K562 (cell line): ENCODE data around the gene TJP2. TPM values are rescaled to one million over a fixed set of nuclear protein-coding genes. Genes with fewer than 3 reads are reported as not detected.

ENCODE experiments used
- ARID1B ChIP-seq: fragments of 450-650 bp; IDR thresholded peaks from 2 replicates; pipeline ENCODE4 v1.6.1; 2016; ENCODE audit warnings: antibody characterized with exemption, mild to moderate bottlenecking, inconsistent platforms
- DMBX1 ChIP-seq: fragments of 250-450 bp; sonication (Bioruptor Pico); IDR thresholded peaks from 2 replicates; pipeline ENCODE4 v1.8.0; 2022; ENCODE audit warnings: inconsistent platforms, mild to moderate bottlenecking, moderate library complexity, borderline replicate concordance
- HIVEP1 ChIP-seq: fragments of 250-450 bp; sonication (Bioruptor Pico); IDR thresholded peaks from 2 replicates; pipeline ENCODE4 v1.4.0; 2020; ENCODE audit warnings: mild to moderate bottlenecking
- ILK ChIP-seq: fragments of 450-650 bp; IDR thresholded peaks from 2 replicates; pipeline ENCODE4 v1.6.1; 2016; ENCODE audit warnings: missing genetic modification characterization, low read depth, mild to moderate bottlenecking, missing compliant biosample characterization, moderate library complexity, borderline replicate concordance
- KLF6 ChIP-seq: fragments of 250-450 bp; sonication (Bioruptor Pico); IDR thresholded peaks from 2 replicates; pipeline ENCODE4 v1.4.0; 2020; ENCODE audit warnings: mild to moderate bottlenecking, moderate library complexity, borderline replicate concordance
- MCM7 ChIP-seq, 2 experiments: fragments of 450-650 bp; IDR thresholded peaks; 2 replicates each; pipeline ENCODE4 v1.6.1; 2016 to 2018
- NCOA1 ChIP-seq: fragments of 450-650 bp; IDR thresholded peaks from 2 replicates; pipeline ENCODE4 v1.6.1; 2016; ENCODE audit warnings: low read depth
- NFE2L1 ChIP-seq: fragments of 450-650 bp; IDR thresholded peaks from 2 replicates; pipeline ENCODE4 v1.6.1; 2016; ENCODE audit warnings: missing genetic modification characterization, low read depth, mild to moderate bottlenecking, missing compliant biosample characterization, moderate library complexity, borderline replicate concordance
- PHF21A ChIP-seq: fragments of 450-650 bp; IDR thresholded peaks from 2 replicates; pipeline ENCODE4 v1.6.1; 2017; ENCODE audit warnings: low read depth, borderline replicate concordance
- PYGO2 ChIP-seq: fragments of 450-650 bp; IDR thresholded peaks from 2 replicates; pipeline ENCODE4 v1.6.1; 2016; ENCODE audit warnings: mild to moderate bottlenecking, missing genetic modification characterization, moderate library complexity, missing compliant biosample characterization
- SAFB2 ChIP-seq: fragments of 200-400 bp; formaldehyde crosslinking; IDR thresholded peaks from 2 replicates; pipeline ENCODE4 v1.6.1; 2018; ENCODE audit warnings: borderline replicate concordance, low read length, low read depth, moderate library complexity; ENCODE audit not compliant: severe bottlenecking
- TEAD1 ChIP-seq, 2 experiments: fragments of 450-650 bp in 1 of 2; sonication (generic) in 1 of 2; formaldehyde crosslinking; IDR thresholded peaks; 2 replicates each; pipeline versions ENCODE4 v1.4.0 to v1.8.0; 2020 to 2022; ENCODE audit warnings: mild to moderate bottlenecking in 2 of 2, missing genetic modification reagents in 1 of 2
- polyA plus RNA-seq, 8 experiments: library from polyadenylated mRNA; depleted of rRNA in 4 of 8; stranded (reverse) in 5 of 8; unstranded in 3 of 8; fragments of >200 nt; fragmentation: Nextera tagmentation in 2 of 8; fragmentation: Illumina TruSeq in 1 of 8; extraction: Ambion mirVana in 2 of 8; extraction: Trizol in 1 of 8; gene quantifications; 2 replicates each; pipeline versions ENCODE4 v1.2.1 to v1.2.3, GENCODE V29; 2011 to 2014; ENCODE audit warnings: inconsistent platforms in 1 of 8, missing spikeins in 1 of 8
- total RNA-seq, 7 experiments: library from RNA; depleted of rRNA in 6 of 7; stranded (reverse); fragments of >200 nt in 6 of 7; fragmentation: Illumina TruSeq in 2 of 7; extraction: Trizol in 2 of 7; gene quantifications; 2 replicates each; pipeline versions ENCODE4 v1.2.1 to v1.2.3, GENCODE V29; 2011 to 2021; ENCODE audit warnings: low replicate concordance in 1 of 7
- TF ChIP-seq, protein P1 (sequence below): fragments of 200-400 bp; formaldehyde crosslinking; IDR thresholded peaks from 2 replicates; pipeline ENCODE4 v1.6.1; 2017; ENCODE audit warnings: mild to moderate bottlenecking, low read depth, low read length, moderate library complexity
- TF ChIP-seq, protein P2 (sequence below), 2 experiments: fragments of 450-650 bp; IDR thresholded peaks; 2 replicates each; pipeline ENCODE4 v1.6.1; 2016; ENCODE audit warnings: mild to moderate bottlenecking in 2 of 2, borderline replicate concordance in 1 of 2, low read depth in 1 of 2, moderate library complexity in 1 of 2
- TF ChIP-seq, protein P3 (sequence below): IDR thresholded peaks from 2 replicates; pipeline ENCODE4 v1.6.1; 2014; ENCODE audit warnings: antibody characterized with exemption

Gene TJP2
- total and polyA plus RNA-seq, 9 of the 15 experiments (the other 6 are each of a cell fraction or from before 2014, with no cell fraction given) = 4.0 to 24.1 (median 16.8) TPM

DNA sequence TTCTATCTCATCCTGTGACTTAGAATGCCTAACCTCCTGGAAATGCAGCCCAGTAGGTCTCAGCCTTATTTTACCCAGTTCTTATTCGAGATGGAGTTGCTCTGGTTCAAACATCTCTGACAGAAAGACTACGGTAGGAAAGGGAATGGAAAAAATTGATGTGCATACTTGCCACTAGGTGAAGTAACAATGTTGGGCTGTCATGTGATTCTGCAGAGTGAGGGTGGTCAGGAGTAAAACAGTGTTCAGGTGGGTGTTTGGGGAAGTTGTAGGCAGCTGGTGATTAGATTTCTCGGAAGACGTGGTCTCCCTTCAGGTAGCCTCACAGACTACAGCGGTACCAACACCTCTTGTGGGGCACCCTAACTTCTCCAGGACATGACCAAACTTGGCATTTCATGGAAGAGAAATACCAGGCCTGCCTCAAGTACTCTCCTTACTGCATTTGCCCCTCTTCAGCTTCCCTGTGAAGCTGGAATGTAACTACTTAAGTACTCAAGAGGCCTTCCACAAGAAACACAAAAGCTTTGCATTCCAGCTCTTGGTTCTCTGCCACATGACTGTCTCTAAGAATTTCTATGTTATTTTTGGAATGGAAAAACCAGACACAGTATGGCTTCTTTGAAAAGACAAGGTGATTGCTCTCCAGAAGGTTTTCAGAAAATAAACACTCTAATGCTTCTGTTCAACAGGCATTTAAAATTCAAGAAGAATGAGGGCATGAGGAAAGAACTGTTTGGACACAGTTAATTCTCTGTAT is 133.5 kb downstream of the TJP2 start (continued):
- TF ChIP-seq ARID1B (no peak), PYGO2 (tag) (peak; percentile 90), DMBX1 (no peak), PHF21A (no peak), KLF6 (CRISPR knock-in tag) (no peak; the same call in 1 of the 2 replicates), NFE2L1 (tag) (no peak), SAFB2 (no peak), MCM7 (IDR thresholded peaks at IDR 0.05) (no peak), HIVEP1 (CRISPR knock-in tag) (0 out of 2 replicates have a peak, but pooled peaks have one; percentile 54), ILK (tag) (no peak), NCOA1 (no peak), TEAD1 (CRISPR knock-in tag; IDR thresholded peaks at IDR 0.05) (peak in 1 of 2 experiments; percentile 81; a peak in 2 of 4 replicates)
- TF ChIP-seq, protein P1, sequence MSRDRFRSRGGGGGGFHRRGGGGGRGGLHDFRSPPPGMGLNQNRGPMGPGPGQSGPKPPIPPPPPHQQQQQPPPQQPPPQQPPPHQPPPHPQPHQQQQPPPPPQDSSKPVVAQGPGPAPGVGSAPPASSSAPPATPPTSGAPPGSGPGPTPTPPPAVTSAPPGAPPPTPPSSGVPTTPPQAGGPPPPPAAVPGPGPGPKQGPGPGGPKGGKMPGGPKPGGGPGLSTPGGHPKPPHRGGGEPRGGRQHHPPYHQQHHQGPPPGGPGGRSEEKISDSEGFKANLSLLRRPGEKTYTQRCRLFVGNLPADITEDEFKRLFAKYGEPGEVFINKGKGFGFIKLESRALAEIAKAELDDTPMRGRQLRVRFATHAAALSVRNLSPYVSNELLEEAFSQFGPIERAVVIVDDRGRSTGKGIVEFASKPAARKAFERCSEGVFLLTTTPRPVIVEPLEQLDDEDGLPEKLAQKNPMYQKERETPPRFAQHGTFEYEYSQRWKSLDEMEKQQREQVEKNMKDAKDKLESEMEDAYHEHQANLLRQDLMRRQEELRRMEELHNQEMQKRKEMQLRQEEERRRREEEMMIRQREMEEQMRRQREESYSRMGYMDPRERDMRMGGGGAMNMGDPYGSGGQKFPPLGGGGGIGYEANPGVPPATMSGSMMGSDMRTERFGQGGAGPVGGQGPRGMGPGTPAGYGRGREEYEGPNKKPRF = no peak
- TF ChIP-seq, protein P2, sequence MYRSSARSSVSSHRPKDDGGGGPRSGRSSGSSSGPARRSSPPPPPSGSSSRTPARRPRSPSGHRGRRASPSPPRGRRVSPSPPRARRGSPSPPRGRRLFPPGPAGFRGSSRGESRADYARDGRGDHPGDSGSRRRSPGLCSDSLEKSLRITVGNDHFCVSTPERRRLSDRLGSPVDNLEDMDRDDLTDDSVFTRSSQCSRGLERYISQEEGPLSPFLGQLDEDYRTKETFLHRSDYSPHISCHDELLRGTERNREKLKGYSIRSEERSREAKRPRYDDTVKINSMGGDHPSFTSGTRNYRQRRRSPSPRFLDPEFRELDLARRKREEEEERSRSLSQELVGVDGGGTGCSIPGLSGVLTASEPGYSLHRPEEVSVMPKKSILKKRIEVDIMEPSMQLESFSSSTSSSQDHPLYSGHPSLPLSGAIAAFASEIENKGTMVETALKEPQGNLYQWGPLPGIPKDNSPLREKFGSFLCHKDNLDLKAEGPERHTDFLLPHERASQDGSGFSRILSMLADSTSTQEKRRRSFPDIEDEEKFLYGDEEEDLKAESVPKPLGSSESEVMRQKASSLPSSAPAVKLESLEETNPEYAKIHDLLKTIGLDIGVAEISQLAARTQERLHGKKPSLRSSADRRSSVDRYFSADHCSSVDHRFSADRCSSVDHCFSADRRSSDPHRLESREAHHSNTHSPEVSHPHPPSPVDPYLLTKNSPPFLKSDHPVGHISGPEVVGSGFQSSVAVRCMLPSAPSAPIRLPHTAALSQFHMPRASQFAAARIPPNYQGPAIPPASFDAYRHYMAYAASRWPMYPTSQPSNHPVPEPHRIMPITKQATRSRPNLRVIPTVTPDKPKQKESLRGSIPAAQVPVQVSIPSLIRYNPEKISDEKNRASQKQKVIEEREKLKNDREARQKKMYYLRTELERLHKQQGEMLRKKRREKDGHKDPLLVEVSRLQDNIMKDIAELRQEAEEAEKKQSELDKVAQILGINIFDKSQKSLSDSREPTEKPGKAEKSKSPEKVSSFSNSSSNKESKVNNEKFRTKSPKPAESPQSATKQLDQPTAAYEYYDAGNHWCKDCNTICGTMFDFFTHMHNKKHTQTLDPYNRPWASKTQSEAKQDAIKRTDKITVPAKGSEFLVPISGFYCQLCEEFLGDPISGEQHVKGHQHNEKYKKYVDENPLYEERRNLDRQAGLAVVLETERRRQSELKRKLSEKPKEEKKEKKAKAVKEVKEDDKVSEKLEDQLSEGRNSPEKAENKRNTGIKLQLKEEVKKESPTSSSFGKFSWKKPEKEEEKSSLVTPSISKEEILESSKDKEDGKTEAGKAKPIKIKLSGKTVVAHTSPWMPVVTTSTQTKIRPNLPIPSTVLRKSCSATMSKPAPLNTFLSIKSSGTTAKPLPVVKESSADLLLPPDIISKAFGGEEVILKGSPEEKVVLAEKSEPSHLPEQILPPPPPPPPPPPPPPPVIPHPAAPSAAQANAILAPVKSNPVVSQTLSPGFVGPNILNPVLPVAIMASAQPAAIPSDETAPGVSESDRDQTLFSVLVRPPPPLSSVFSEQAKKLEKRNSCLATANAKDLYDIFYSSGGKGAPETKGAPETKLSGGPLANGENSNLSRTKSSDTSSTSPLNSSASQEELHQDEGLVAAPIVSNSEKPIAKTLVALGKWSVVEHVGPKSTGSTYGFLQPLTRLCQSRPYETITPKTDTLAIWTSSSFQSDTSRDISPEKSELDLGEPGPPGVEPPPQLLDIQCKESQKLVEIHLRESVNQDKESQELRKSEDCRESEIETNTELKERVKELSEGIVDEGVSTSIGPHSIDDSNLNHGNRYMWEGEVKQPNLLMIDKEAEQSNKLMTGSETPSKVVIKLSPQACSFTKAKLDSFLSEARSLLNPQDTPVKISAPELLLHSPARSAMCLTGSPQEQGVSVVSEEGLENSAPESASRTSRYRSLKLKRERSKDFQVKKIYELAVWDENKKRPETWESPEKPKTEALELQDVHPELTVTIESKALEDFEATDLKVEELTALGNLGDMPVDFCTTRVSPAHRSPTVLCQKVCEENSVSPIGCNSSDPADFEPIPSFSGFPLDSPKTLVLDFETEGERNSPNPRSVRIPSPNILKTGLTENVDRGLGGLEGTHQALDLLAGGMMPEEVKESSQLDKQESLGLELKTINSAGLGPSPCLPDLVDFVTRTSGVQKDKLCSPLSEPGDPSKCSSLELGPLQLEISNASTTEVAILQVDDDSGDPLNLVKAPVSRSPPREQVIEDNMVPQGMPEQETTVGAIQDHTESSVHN (IDR thresholded peaks at IDR 0.05; ENCODE audit: borderline replicate concordance in 1 of 2, low read depth in 1 of 2) = no peak
- TF ChIP-seq, protein P3, sequence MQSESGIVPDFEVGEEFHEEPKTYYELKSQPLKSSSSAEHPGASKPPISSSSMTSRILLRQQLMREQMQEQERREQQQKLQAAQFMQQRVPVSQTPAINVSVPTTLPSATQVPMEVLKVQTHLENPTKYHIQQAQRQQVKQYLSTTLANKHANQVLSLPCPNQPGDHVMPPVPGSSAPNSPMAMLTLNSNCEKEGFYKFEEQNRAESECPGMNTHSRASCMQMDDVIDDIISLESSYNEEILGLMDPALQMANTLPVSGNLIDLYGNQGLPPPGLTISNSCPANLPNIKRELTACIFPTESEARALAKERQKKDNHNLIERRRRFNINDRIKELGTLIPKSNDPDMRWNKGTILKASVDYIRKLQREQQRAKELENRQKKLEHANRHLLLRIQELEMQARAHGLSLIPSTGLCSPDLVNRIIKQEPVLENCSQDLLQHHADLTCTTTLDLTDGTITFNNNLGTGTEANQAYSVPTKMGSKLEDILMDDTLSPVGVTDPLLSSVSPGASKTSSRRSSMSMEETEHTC = no peak
